Body of pancreas (tissue), 4 donors: ENCODE results near the gene SLC6A9.

ENCODE experiments used
- CTCF ChIP-seq, 7 experiments: fragments of 450-650 bp in 4 of 7; fragments of 200-600 bp in 3 of 7; sonication (generic) in 3 of 7; IDR thresholded peaks; one replicate each; pipeline ENCODE4 v1.5.1; 2016 to 2019; ENCODE audit warnings: antibody characterized with exemption in 7 of 7
- POLR2A ChIP-seq, 3 donors: fragments of 450-650 bp; IDR thresholded peaks; one replicate each; pipeline ENCODE4 v1.6.1; 2016; ENCODE audit warnings: antibody characterized with exemption in 3 of 3, mild to moderate bottlenecking in 2 of 3

DNA sequence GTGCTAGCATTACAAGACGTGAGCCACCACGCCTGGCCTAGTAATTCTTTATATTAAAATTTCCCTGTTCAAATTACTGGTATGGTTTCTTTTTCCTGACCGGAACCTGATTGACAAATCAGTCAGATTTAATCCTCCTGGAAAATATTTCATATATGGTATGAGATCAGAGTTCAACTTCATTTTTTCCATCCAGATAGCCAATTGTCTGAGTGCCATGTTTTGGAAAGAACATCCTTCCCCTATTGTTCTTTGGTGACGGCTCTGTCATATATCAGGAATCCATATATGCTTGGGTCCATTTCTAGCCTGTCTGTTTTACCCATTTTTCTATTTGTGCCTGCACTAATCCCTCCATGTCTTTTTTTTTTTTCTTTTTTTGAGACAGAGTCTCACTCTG, 48.3 kb upstream of the SLC6A9 start:
- TF ChIP-seq POLR2A (IDR thresholded peaks at IDR 0.05) = no peak
- TF ChIP-seq CTCF (IDR thresholded peaks at IDR 0.05) = no peak
